ENCODE data around the gene RACK1. TPM values are rescaled to one million over a fixed set of nuclear protein-coding genes. Genes with fewer than 3 reads are reported as not detected.

The RACK1 gene
- total RNA-seq, 1 experiment from 2014 or later = 2,552 TPM

DNA sequence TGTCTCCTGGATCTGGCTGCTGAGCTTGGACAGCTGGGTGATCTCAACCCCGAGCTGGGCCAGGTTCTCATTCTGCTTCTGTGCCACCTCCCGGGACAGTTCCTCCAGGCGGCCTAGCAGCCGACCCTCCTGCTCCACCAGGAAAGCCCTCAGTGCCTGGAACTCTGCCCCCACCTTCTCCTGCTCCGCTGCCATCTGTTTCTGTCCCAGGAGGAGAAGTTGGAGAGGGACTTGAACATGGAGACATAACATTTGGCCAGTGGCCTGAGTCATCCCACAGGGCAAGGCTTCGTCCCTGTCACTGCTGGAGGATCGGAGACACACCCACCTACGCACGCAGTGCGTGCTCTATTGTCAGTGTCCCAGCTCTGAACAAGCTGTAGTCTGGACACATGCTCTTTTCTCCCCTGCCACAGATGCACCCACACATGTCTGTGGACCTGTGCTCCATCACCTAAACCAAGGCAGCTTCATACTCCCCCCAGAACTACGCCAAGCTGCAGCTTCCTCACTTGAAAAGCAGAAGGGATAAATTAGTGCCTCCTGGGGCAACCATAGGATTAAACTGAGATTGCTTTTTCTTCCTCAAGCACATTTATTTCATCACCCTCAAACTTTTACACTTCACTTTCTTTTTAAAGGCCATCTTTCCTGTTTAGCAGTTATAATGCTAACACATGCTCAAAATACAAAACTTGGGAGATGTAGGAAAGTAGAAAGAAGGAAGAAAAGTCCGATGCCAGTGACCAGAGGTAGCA is 43.6 kb downstream of the RACK1 start:
- Histone ChIP-seq H3K56ac (ENCODE audit: insufficient read length, low read depth, low read length) (no peak overlapping the region), H4K91ac (ENCODE audit: insufficient read length, low read depth, low read length) (no peak overlapping the region), H2BK20ac (ENCODE audit: low read depth, low read length, poor library complexity, severe bottlenecking) (no peak overlapping the region), H3K27ac (ENCODE audit: insufficient read length, low read depth, low read length) (no peak overlapping the region), H3K23me2 (ENCODE audit: insufficient read length, low read depth, low read length, poor library complexity, severe bottlenecking) (peaks cover 11% of the 10 kb centered on the region), H2BK15ac (ENCODE audit: low read depth, low read length) (no peak overlapping the region), H3K14ac (ENCODE audit: insufficient read depth, low read length) (no peak overlapping the region; the same call in 1 of the 2 replicates), H4K5ac (ENCODE audit: insufficient read length, low read depth, low read length) (no peak overlapping the region), H2AFZ (ENCODE audit: low read length) (no peak overlapping the region), H3K18ac (ENCODE audit: insufficient read length, low read depth, low read length) (no peak overlapping the region), H3K79me1 (ENCODE audit: insufficient read depth, low read depth, low read length, poor library complexity, severe bottlenecking) (no peaks in the 10 kb centered on the region), H2BK5ac (ENCODE audit: insufficient read length, low read length) (no peak overlapping the region), H2BK120ac (ENCODE audit: low read depth, low read length, poor library complexity, severe bottlenecking) (no peak overlapping the region), H3K4me1 (ENCODE audit: insufficient read depth, low read length) (peaks cover 10% of the 10 kb centered on the region; the same call in 1 of the 2 replicates), H3K79me2 (ENCODE audit: insufficient read depth, low read length) (no peaks in the 10 kb centered on the region), H3T11ph (ENCODE audit: low read length) (no peak overlapping the region), H3K4me2 (ENCODE audit: insufficient read depth, insufficient read length, low read length) (no peak overlapping the region), H3K27me3 (ENCODE audit: insufficient read depth, low read length) (peaks cover 14% of the 10 kb centered on the region; the same call in 1 of the 2 replicates), H3K4ac (ENCODE audit: low read depth, low read length) (no peak overlapping the region), H2BK12ac (ENCODE audit: insufficient read length, low read depth, low read length) (no peak overlapping the region), H3K9ac (ENCODE audit: extremely low read depth, insufficient read length, low read length) (no peak overlapping the region), H2AK5ac (ENCODE audit: insufficient read length, low read length) (no peak overlapping the region), H4K20me1 (ENCODE audit: control insufficient read depth, insufficient read depth, insufficient read length) (no peaks in the 10 kb centered on the region), H3K23ac (ENCODE audit: insufficient read length, low read depth, low read length) (no peak overlapping the region), H4K8ac (replicated peaks; ENCODE audit: insufficient read length, low read depth, low read length) (no peak overlapping the region), H3K9me3 (ENCODE audit: control insufficient read depth, low read depth, low read length) (no peaks in the 10 kb centered on the region)
- WGBS (ENCODE audit: extremely low coverage, insufficient read length, low lambda C conversion rate) = no CpG with 5 or more reads among the region's 12 CpGs
- Mint-ChIP-seq H3K4me1 (peaks cover 49 to 50% of the 10 kb centered on the region in 2 experiments), H3K4me3 (no peak overlapping the region), H3K27ac (no peak overlapping the region), H3K9me3 (no peaks in the 10 kb centered on the region; a peak in 1 of 5 replicates), H3K27me3 (ENCODE audit: low read depth) (peaks cover 87% of the 10 kb centered on the region), H3K36me3 (ENCODE audit: insufficient read depth in 1 of 3, low read depth in 3 of 3) (peaks cover 0 to 2% (median 0%) of the 10 kb centered on the region in 3 experiments; a peak in 1 of 7 replicates)
- TF ChIP-seq, protein P1, sequence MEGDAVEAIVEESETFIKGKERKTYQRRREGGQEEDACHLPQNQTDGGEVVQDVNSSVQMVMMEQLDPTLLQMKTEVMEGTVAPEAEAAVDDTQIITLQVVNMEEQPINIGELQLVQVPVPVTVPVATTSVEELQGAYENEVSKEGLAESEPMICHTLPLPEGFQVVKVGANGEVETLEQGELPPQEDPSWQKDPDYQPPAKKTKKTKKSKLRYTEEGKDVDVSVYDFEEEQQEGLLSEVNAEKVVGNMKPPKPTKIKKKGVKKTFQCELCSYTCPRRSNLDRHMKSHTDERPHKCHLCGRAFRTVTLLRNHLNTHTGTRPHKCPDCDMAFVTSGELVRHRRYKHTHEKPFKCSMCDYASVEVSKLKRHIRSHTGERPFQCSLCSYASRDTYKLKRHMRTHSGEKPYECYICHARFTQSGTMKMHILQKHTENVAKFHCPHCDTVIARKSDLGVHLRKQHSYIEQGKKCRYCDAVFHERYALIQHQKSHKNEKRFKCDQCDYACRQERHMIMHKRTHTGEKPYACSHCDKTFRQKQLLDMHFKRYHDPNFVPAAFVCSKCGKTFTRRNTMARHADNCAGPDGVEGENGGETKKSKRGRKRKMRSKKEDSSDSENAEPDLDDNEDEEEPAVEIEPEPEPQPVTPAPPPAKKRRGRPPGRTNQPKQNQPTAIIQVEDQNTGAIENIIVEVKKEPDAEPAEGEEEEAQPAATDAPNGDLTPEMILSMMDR (conservative IDR thresholded peaks at IDR 0.05) = no peak
- no peak for DNase-seq

Data from H9 (cell line).